ENCODE results near the gene GOLPH3L. TPM values are rescaled to one million over a fixed set of nuclear protein-coding genes. Genes with fewer than 3 reads are reported as not detected.

The GOLPH3L gene
- total and polyA plus RNA-seq, 2 experiments from 2014 or later: 23.5 to 29.6 TPM

Small RNAs within 50 kb of the gene (small RNA-seq; reads per million reads assigned to genes)
- gene RF00015 (ENCODE audit: low replicate concordance) (not detected), gene RF00561 (ENCODE audit: low replicate concordance) (not detected), gene RNU6-1042P (ENCODE audit: low replicate concordance) (not detected)

Other genes with a start within 250 kb of the GOLPH3L start
- gene TARS2, start 209.7 kb downstream of the GOLPH3L start, total RNA-seq (2014; rRNA removed; shearing (Covaris generic)): 27.1 and 28.4 TPM in 2 replicates
- 19.5 and 20.3 TPM in 2 replicates for gene TARS2, start 209.7 kb downstream of the GOLPH3L start, polyA plus RNA-seq (2016; fragmentation: Nextera tagmentation; extraction: Ambion mirVana)
- 0.43 and 1.1 TPM in 2 replicates for gene ECM1, start 189.0 kb downstream of the GOLPH3L start, total RNA-seq (2014; rRNA removed; shearing (Covaris generic))
- 0.30 and 0.74 TPM in 2 replicates for gene ECM1, start 189.0 kb downstream of the GOLPH3L start, polyA plus RNA-seq (2016; fragmentation: Nextera tagmentation; extraction: Ambion mirVana)
- not detected in 2 replicates for gene FALEC, start 181.4 kb downstream of the GOLPH3L start, total RNA-seq (2014; rRNA removed; shearing (Covaris generic))
- 1.7 and 2.6 TPM in 2 replicates for gene FALEC, start 181.4 kb downstream of the GOLPH3L start, polyA plus RNA-seq (2016; fragmentation: Nextera tagmentation; extraction: Ambion mirVana)
- gene ADAMTSL4, start 147.7 kb downstream of the GOLPH3L start, total RNA-seq (2014; rRNA removed; shearing (Covaris generic)): 3.6 and 5.3 TPM in 2 replicates
- 4.6 and 5.8 TPM in 2 replicates for gene ADAMTSL4, start 147.7 kb downstream of the GOLPH3L start, polyA plus RNA-seq (2016; fragmentation: Nextera tagmentation; extraction: Ambion mirVana)
- 237 and 244 TPM in 2 replicates for gene MCL1, start 117.5 kb downstream of the GOLPH3L start, total RNA-seq (2014; rRNA removed; shearing (Covaris generic))
- 46.7 and 55.3 TPM in 2 replicates for gene MCL1, start 117.5 kb downstream of the GOLPH3L start, polyA plus RNA-seq (2016; fragmentation: Nextera tagmentation; extraction: Ambion mirVana)
- 143 and 200 TPM in 2 replicates for gene ENSA, start 67.5 kb downstream of the GOLPH3L start, total RNA-seq (2014; rRNA removed; shearing (Covaris generic))
- 114 and 121 TPM in 2 replicates for gene ENSA, start 67.5 kb downstream of the GOLPH3L start, polyA plus RNA-seq (2016; fragmentation: Nextera tagmentation; extraction: Ambion mirVana)
- not detected in 2 replicates for gene HORMAD1, start 23.7 kb upstream of the GOLPH3L start, total RNA-seq (2014; rRNA removed; shearing (Covaris generic))
- gene HORMAD1, start 23.7 kb upstream of the GOLPH3L start, polyA plus RNA-seq (2016; fragmentation: Nextera tagmentation; extraction: Ambion mirVana): not detected in 2 replicates
- not detected in 2 replicates for gene CTSS, start 68.6 kb upstream of the GOLPH3L start, total RNA-seq (2014; rRNA removed; shearing (Covaris generic))
- 0.16 TPM in 1 of 2 replicates, not detected in the other for gene CTSS, start 68.6 kb upstream of the GOLPH3L start, polyA plus RNA-seq (2016; fragmentation: Nextera tagmentation; extraction: Ambion mirVana)
- gene CTSK, start 111.1 kb upstream of the GOLPH3L start, total RNA-seq (2014; rRNA removed; shearing (Covaris generic)): 1.7 and 2.8 TPM in 2 replicates
- 2.7 and 3.3 TPM in 2 replicates for gene CTSK, start 111.1 kb upstream of the GOLPH3L start, polyA plus RNA-seq (2016; fragmentation: Nextera tagmentation; extraction: Ambion mirVana)
- 30.3 and 31.9 TPM in 2 replicates for gene ARNT, start 179.4 kb upstream of the GOLPH3L start, total RNA-seq (2014; rRNA removed; shearing (Covaris generic))
- 10.5 and 11.4 TPM in 2 replicates for gene ARNT, start 179.4 kb upstream of the GOLPH3L start, polyA plus RNA-seq (2016; fragmentation: Nextera tagmentation; extraction: Ambion mirVana)
- not detected in 2 replicates for gene CTXND2, start 190.0 kb upstream of the GOLPH3L start, total RNA-seq (2014; rRNA removed; shearing (Covaris generic))
- gene CTXND2, start 190.0 kb upstream of the GOLPH3L start, polyA plus RNA-seq (2016; fragmentation: Nextera tagmentation; extraction: Ambion mirVana): not detected in 2 replicates
- 33.0 and 47.4 TPM in 2 replicates for gene SETDB1, start 229.2 kb upstream of the GOLPH3L start, total RNA-seq (2014; rRNA removed; shearing (Covaris generic))
- gene SETDB1, start 229.2 kb upstream of the GOLPH3L start, polyA plus RNA-seq (2016; fragmentation: Nextera tagmentation; extraction: Ambion mirVana): 15.1 and 16.9 TPM in 2 replicates

All from GM23338 (cell line).